ENCODE data around the gene RGS7.
A peak's percentile ranks its signal among the peaks of the same experiment; 100 is the strongest.

Gene RGS7

GRCh38 chr1:240928265-240928664 is 428.7 kb downstream of the RGS7 start:
- Mint-ChIP-seq H3K4me1 (no peaks in the 10 kb centered on the region), H3K27ac (no peak overlapping the region), H3K9me3 (no peaks in the 10 kb centered on the region), H3K4me3 (no peak overlapping the region), H3K27me3 (ENCODE audit: low read depth, poor library complexity) (peaks cover 4% of the 10 kb centered on the region), H3K36me3 (ENCODE audit: low read depth) (no peaks in the 10 kb centered on the region)
- TF ChIP-seq CTCF (IDR thresholded peaks at IDR 0.05) = no peak
- DNase-seq = no peak

- Mint-ChIP-seq H3K4me1 (no peaks in the 10 kb centered on the region), H3K36me3 (ENCODE audit: low read depth) (no peaks in the 10 kb centered on the region), H3K27me3 (ENCODE audit: low read depth, poor library complexity) (peaks cover 4% of the 10 kb centered on the region), H3K4me3 (no peak overlapping the region), H3K27ac (no peak overlapping the region), H3K9me3 (no peaks in the 10 kb centered on the region)
- DNase-seq = no peak
- no peak for TF ChIP-seq CTCF (IDR thresholded peaks at IDR 0.05)
Measured at GRCh38 chr1:240927821-240928220, 429.2 kb downstream of the RGS7 start.

GRCh38 chr1:240925273-240925672 is 431.7 kb downstream of the RGS7 start:
- TF ChIP-seq CTCF (IDR thresholded peaks at IDR 0.05) = no peak
- DNase-seq = no peak
- H3K27ac Mint-ChIP-seq = no peak overlapping the region
- peaks cover 4% of the 10 kb centered on the region for H3K27me3 Mint-ChIP-seq (ENCODE audit: low read depth, poor library complexity)
- no peaks in the 10 kb centered on the region for H3K36me3 Mint-ChIP-seq (ENCODE audit: low read depth)
- H3K9me3 Mint-ChIP-seq = peaks cover 3% of the 10 kb centered on the region
- H3K4me3 Mint-ChIP-seq = no peak overlapping the region
- H3K4me1 Mint-ChIP-seq = no peaks in the 10 kb centered on the region

- Mint-ChIP-seq H3K9me3 (peaks cover 6% of the 10 kb centered on the region), H3K27ac (no peak overlapping the region), H3K4me3 (no peak overlapping the region), H3K4me1 (peaks cover 18% of the 10 kb centered on the region), H3K36me3 (ENCODE audit: low read depth) (no peaks in the 10 kb centered on the region), H3K27me3 (ENCODE audit: low read depth, poor library complexity) (peaks cover 3% of the 10 kb centered on the region)
- TF ChIP-seq CTCF (IDR thresholded peaks at IDR 0.05) = no peak
- DNase-seq = no peak
Measured at GRCh38 chr1:240917976-240918375, 439.0 kb downstream of the RGS7 start.

- Mint-ChIP-seq H3K27me3 (ENCODE audit: low read depth, poor library complexity) (peaks cover 3% of the 10 kb centered on the region), H3K4me3 (no peak overlapping the region), H3K9me3 (no peaks in the 10 kb centered on the region), H3K27ac (peak overlapping the region; percentile 67), H3K4me1 (peaks cover 24% of the 10 kb centered on the region), H3K36me3 (ENCODE audit: low read depth) (no peaks in the 10 kb centered on the region)
- DNase-seq = no peak
- TF ChIP-seq CTCF (IDR thresholded peaks at IDR 0.05) = no peak
Measured at GRCh38 chr1:240914506-240914905, 442.5 kb downstream of the RGS7 start.

GRCh38 chr1:240912821-240913220 is 444.2 kb downstream of the RGS7 start:
- Mint-ChIP-seq H3K36me3 (ENCODE audit: low read depth) (no peaks in the 10 kb centered on the region), H3K27ac (no peak overlapping the region), H3K4me3 (no peak overlapping the region), H3K27me3 (ENCODE audit: low read depth, poor library complexity) (peaks cover 3% of the 10 kb centered on the region), H3K9me3 (no peaks in the 10 kb centered on the region), H3K4me1 (peaks cover 24% of the 10 kb centered on the region)
- TF ChIP-seq CTCF (IDR thresholded peaks at IDR 0.05) = no peak
- no peak for DNase-seq

Measured in nephron progenitor cell (in vitro differentiated cells).